Measurements from ENCODE around the gene SF3B2.
"Not testable (repeated sequence)": the region's sequence is repeated elsewhere in the genome, so short reads cannot be mapped to it uniquely, and the experiment has no call there.

SF3B2 gene

DNA sequence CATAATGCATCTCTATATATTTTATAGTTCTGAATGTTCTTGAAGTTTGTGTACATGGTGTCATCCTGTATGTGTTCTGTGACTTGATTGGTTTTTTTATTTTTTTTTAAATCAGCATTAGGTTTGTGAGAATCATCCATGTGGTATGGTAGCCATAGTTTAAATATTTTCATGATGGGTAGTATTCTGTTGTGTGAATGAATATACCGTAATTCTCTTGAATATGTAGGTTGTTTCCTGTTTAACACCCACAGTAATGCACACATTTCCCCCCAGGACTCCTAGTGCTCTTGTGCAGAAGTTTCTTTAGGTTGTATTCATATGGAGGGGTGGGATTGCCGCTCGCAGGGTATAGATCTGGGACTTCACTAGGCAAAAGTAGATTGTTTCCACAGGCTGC lies 19.9 kb downstream of the SF3B2 start:
- no peak for DNase-seq (ENCODE audit: low read depth in 2 of 2)

DNA sequence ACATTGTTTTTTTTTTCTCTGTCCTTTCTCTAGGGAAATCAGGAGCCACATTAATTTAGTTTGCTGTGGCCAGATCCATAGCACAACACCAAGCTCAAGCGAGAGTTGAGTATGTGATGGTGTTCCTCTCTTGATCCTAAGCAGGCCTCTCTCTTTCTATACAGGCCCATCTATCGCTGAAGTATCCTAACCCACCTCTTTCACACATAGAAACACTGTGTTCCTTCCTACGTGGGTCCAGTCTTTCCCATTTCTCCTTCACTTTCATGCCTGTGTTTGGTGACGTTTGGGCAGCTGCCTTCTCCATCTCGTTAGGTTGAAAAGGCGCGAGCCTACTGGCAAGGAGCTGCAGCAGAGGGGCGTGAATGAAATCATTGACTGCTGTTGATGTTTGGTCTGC lies 20.4 kb downstream of the SF3B2 start:
- no peak for DNase-seq (ENCODE audit: low read depth in 2 of 2)

DNA sequence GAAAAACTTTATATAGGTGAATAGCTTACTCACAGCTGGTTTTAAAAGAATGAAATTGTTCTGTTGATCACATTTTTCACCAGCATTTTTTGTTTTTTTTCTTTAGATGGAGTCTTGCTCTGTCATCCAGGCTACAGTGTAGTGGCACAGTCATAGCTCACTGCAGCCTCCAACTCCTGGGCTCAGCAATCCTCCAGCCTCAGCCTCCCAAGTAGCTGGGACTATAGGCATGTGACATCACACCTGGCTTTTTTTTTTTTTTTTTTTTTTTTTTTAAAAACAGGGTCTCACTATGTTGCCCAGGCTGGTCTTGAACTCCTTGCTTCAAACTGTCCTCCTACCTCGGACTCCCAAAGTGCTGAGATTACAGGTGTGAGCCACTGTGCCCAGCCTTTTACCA lies 21.5 kb downstream of the SF3B2 start:
- no peak for DNase-seq (ENCODE audit: low read depth in 2 of 2)

- no peak for DNase-seq (ENCODE audit: low read depth in 2 of 2)
These were observed 23.1 kb downstream of the SF3B2 start for GRCh38 chr11:66075273-66075672.

- DNase-seq (ENCODE audit: low read depth in 2 of 2): no peak
These were observed 24.4 kb downstream of the SF3B2 start for GRCh38 chr11:66076561-66076960.

DNA sequence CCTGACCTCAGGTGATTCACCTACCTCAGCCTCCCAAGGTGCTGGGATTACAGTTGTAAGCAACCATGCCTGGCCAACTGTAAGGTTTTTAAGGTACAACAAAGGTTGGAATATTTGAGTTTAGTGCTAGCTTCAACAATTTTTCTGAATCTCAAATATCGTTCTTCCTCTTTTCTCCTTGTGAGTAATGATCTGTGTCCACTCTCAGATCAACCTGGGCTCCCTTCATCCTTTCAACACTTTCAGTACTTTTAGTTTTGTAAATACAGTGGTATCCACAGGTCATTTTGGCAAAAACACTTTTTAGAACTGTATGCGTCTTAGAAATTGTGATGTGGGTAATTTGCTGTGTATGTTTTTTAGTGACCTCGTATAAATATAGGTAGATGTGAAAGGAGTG lies 25.8 kb downstream of the SF3B2 start:
- no peak for DNase-seq (ENCODE audit: low read depth in 2 of 2)

GRCh38 chr11:66078949-66079348 lies 26.8 kb downstream of the SF3B2 start:
- DNase-seq (ENCODE audit: low read depth in 2 of 2): not testable (repeated sequence)

DNA sequence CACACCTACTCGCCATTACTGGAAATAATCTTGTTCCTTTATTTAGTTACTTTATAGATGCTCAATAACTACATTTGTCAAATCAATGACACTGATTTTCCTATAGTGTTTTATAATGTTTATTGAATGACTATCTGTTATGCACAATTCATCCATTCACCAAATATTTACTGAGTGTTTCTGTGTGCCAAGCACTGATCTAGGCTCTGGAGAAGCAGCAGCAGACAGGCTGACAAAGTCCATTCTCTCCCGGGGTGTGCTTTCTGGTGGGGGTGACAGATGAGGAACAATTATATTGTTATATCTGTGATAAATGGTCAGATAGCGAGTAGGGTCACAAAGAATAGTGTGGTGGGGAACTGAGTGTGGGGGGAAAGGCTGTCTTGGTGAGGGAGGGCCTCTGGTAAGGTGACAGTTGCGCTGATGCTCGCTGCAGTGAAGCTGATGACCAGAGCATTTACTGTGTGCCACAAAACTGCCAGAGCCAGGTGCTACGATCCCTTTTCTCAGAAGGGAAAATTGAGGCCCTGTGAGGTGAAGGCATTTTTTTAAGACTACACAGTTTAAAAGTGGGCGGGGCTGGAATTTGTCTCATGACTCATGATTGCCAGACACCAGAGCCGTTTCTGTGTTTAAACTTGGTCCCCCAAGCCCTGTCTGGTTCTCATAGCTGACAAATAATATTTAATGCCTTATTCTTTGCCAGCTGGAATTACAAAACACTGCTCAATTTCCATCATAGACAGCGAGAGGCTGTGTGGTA lies 28.1 kb downstream of the SF3B2 start:
- peak; percentile 50 for DNase-seq (ENCODE audit: low read depth in 2 of 2)

- DNase-seq (ENCODE audit: low read depth in 2 of 2): peak; percentile 51 to 53
These were observed 29.3 kb downstream of the SF3B2 start for GRCh38 chr11:66081505-66081904.

GRCh38 chr11:66082946-66083698 lies 31.0 kb downstream of the SF3B2 start:
- no peak for DNase-seq (ENCODE audit: low read depth in 2 of 2)

- DNase-seq (ENCODE audit: low read depth in 2 of 2): no peak
These were observed 31.6 kb downstream of the SF3B2 start for GRCh38 chr11:66083767-66084166.

DNA sequence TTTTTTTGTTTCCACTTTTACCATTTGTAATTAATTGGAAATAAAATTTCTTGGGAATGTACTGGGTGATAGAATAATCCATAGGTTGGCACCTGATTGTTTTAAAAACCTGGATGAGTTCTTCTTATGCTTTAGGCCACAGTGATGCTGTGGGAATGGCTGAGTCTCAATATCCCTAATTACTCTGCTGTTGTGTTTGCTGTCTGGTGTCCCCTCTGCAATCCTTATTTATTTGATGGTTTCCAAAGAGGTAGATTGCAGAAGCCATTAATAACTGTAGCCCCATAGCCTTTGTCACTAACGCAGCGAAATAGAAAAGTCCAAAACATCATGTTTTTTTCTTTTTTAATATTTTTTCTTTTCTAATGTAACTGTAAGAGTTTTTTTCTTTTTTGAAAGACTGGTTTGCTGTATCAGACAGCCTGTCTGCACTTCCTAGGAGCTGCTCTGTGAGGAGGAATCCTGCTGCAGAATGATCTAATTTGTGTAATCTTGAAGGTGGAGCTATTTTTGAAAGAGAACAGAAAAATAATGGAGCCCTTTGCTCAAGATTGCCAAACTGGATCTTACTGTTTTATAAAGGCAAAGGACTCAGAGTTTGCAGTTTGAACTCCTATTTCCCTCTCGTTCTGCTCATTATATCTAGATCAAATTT lies 32.8 kb downstream of the SF3B2 start:
- DNase-seq (ENCODE audit: low read depth in 2 of 2): no peak

GRCh38 chr11:66087148-66087908 lies 35.2 kb downstream of the SF3B2 start:
- no peak for DNase-seq (ENCODE audit: low read depth in 2 of 2)

GRCh38 chr11:66089067-66089466 lies 36.9 kb downstream of the SF3B2 start:
- no peak for DNase-seq (ENCODE audit: low read depth in 2 of 2)

GRCh38 chr11:66090288-66090687 lies 38.1 kb downstream of the SF3B2 start:
- DNase-seq (ENCODE audit: low read depth in 2 of 2): no peak

GRCh38 chr11:66092125-66092524 lies 40.0 kb downstream of the SF3B2 start:
- not testable (repeated sequence) for DNase-seq (ENCODE audit: low read depth in 2 of 2)

DNA sequence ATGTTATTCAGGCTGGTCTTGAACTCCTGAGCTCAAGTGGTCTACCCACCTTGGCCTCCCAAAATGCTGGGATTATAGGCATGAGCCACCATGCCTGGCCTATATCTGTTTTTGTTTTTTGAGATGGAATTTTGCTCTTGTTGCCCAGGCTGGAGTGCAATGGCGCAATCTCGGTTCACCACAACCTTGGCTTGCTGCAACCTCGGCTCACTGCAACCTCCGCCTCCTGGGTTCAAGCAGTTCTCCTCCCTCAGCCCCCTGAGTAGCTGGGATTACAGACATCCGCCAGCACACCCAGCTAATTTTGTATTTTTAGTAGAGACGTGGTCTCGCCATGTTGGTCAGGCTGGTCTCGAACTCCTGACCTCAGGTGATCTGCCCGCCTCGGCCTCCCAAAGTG lies 47.6 kb downstream of the SF3B2 start:
- DNase-seq (ENCODE audit: low read depth in 2 of 2): not testable (repeated sequence)

DNA sequence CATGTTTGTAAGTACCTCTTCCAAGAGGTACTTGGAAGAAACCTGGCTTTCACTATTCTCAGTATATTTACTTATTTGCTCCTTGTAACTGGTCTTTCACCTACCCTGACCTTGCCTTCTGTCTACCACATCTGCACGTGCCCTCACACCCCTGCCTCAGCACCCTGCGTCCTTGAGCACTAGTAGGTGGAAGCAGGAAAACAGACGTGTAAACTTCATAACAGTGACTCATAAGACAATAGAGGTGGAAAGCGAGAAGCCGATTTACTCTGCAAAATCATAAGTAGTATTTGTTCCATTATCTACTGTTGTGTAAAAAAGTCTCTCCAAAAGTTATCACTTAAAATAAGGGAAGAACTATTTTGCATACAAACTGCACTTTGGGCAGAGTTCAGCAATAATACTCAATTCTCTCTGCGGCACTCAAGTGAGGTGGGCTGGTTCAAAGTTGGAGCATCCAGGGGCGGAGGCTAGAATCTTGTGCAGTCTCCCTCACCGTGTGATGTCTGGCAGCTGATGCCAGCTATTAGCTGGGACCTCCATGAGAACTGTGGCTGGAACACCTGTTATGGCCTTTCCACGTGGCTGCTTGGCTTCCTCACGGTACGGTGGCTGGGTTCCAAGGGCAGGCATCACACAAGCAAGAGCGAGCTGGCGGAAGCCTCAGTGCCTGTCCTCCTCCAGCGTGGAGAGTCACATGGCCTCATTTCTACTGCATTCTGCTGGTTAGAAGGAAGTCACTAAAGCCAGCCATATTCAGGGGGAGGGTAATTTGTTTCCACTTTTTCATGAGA lies 48.3 kb downstream of the SF3B2 start:
- DNase-seq (ENCODE audit: low read depth in 2 of 2): peak; percentile 21 to 32

DNA sequence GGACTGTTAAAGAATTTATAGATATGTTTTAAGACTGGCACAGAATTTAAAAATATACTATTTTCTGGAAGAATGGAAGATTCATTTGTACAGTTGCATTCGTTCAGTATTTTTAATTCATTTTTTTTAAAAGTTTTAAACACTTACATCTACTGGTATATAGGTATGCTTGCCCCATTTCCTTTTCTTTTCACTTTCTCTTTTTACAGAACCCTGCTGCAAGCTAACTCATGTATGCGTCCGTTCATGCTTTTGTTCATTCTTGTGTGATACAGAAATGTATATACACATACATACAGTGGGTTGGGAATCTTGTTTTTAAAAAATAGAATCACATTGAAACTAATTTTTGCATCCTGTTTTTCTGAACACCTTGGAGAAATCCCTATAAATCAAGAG lies 48.9 kb downstream of the SF3B2 start:
- no peak for DNase-seq (ENCODE audit: low read depth in 2 of 2)

- no peak for DNase-seq (ENCODE audit: low read depth in 2 of 2)
These were observed 52.0 kb downstream of the SF3B2 start for GRCh38 chr11:66104057-66104638.
